HL-60 (cell line): Measurements from ENCODE around the gene TSPAN18.

ENCODE experiments used
- DNase-seq, 2 experiments: peaks; one replicate each; pipeline ENCODE4 v3.0.0-alpha.2; 2010 to 2020; ENCODE audit warnings: low read depth in 1 of 2, low spot score in 1 of 2
- H3K27ac ChIP-seq: fragments of 250-450 bp; sonication (Bioruptor Pico); replicated peaks from 2 replicates; pipeline ENCODE4 v1.5.1; 2020; ENCODE audit warnings: mild to moderate bottlenecking, moderate library complexity
- H3K27me3 ChIP-seq: fragments of 250-450 bp; sonication (Bioruptor Pico); 2 replicates; pipeline ENCODE4 v1.5.1; 2021; ENCODE audit warnings: mild to moderate bottlenecking, moderate library complexity; ENCODE audit not compliant: insufficient read depth, poor library complexity, severe bottlenecking
- H3K4me3 ChIP-seq: replicated peaks from 2 replicates; pipeline ENCODE4 v1.5.1; 2011; ENCODE audit warnings: mild to moderate bottlenecking, control low read depth, low read length; ENCODE audit not compliant: insufficient read depth
- GABPA ChIP-seq: IDR thresholded peaks from 2 replicates; pipeline ENCODE4 v1.6.1; 2012; ENCODE audit warnings: low read depth
- POLR2AphosphoS5 ChIP-seq: IDR thresholded peaks from 2 replicates; pipeline ENCODE4 v1.6.1; 2012; ENCODE audit warnings: low read depth
- SPI1 ChIP-seq: IDR thresholded peaks from 2 replicates; pipeline ENCODE4 v1.6.1; 2012; ENCODE audit warnings: low read depth, mild to moderate bottlenecking, borderline replicate concordance
- TF ChIP-seq, protein P1 (sequence below): IDR thresholded peaks from one replicate; pipeline ENCODE4 v1.5.1; 2011; ENCODE audit warnings: low read length, control low read depth, inconsistent platforms; ENCODE audit not compliant: insufficient read depth
- TF ChIP-seq, protein P2 (sequence below): IDR thresholded peaks from 2 replicates; pipeline ENCODE4 v1.6.1; 2012; ENCODE audit warnings: low read depth; ENCODE audit not compliant: insufficient replicate concordance

The TSPAN18 gene

DNA sequence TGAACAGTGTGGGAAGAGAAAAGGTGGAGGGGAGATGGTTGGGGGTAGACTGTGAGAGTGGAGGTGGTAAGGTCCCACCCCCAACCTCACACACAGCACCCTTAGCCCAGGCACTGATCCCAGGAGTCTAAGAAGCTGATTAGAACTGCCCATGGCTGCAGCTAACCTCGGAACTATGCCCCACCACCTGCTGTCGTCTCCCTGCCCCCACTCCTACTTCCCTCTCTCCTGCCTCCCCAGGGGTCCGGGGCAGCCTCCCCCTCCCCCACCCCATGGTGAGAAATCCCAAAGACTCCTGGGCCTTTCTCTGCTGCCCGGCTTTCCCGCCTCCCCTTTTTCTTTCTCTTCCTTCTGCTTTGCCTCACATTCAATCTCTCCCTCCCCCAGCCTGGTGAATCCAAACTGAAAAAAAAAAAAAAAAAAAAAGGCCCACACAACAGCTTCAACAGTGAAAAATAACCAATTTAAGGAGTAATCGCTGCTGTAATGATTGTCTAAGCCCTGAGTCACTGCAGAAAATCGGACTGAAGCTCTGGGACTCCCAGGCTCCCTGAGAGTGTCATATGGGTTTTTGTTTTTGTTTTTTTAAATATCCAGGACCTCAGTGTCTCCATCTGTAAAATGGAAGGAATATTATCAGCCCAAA lies 233.6 kb downstream of the TSPAN18 start:
- TF ChIP-seq, protein P1, sequence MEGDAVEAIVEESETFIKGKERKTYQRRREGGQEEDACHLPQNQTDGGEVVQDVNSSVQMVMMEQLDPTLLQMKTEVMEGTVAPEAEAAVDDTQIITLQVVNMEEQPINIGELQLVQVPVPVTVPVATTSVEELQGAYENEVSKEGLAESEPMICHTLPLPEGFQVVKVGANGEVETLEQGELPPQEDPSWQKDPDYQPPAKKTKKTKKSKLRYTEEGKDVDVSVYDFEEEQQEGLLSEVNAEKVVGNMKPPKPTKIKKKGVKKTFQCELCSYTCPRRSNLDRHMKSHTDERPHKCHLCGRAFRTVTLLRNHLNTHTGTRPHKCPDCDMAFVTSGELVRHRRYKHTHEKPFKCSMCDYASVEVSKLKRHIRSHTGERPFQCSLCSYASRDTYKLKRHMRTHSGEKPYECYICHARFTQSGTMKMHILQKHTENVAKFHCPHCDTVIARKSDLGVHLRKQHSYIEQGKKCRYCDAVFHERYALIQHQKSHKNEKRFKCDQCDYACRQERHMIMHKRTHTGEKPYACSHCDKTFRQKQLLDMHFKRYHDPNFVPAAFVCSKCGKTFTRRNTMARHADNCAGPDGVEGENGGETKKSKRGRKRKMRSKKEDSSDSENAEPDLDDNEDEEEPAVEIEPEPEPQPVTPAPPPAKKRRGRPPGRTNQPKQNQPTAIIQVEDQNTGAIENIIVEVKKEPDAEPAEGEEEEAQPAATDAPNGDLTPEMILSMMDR = no peak
- TF ChIP-seq, protein P2, sequence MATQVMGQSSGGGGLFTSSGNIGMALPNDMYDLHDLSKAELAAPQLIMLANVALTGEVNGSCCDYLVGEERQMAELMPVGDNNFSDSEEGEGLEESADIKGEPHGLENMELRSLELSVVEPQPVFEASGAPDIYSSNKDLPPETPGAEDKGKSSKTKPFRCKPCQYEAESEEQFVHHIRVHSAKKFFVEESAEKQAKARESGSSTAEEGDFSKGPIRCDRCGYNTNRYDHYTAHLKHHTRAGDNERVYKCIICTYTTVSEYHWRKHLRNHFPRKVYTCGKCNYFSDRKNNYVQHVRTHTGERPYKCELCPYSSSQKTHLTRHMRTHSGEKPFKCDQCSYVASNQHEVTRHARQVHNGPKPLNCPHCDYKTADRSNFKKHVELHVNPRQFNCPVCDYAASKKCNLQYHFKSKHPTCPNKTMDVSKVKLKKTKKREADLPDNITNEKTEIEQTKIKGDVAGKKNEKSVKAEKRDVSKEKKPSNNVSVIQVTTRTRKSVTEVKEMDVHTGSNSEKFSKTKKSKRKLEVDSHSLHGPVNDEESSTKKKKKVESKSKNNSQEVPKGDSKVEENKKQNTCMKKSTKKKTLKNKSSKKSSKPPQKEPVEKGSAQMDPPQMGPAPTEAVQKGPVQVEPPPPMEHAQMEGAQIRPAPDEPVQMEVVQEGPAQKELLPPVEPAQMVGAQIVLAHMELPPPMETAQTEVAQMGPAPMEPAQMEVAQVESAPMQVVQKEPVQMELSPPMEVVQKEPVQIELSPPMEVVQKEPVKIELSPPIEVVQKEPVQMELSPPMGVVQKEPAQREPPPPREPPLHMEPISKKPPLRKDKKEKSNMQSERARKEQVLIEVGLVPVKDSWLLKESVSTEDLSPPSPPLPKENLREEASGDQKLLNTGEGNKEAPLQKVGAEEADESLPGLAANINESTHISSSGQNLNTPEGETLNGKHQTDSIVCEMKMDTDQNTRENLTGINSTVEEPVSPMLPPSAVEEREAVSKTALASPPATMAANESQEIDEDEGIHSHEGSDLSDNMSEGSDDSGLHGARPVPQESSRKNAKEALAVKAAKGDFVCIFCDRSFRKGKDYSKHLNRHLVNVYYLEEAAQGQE = no peak
- TF ChIP-seq POLR2AphosphoS5 (no peak), GABPA (no peak), SPI1 (no peak)
- H3K4me3 ChIP-seq = no peak overlapping the region
- H3K27ac ChIP-seq = no peak overlapping the region
- no peaks in the 10 kb centered on the region for H3K27me3 ChIP-seq
- DNase-seq = no peak

- DNase-seq = no peak
- H3K4me3 ChIP-seq = no peak overlapping the region
- no peak overlapping the region for H3K27ac ChIP-seq
- no peaks in the 10 kb centered on the region for H3K27me3 ChIP-seq
- TF ChIP-seq, protein P1 = no peak
- TF ChIP-seq, protein P2 = no peak
- TF ChIP-seq SPI1 (no peak), GABPA (no peak), POLR2AphosphoS5 (no peak)
Observed at GRCh38 chr11:44962464-44962863, 235.7 kb downstream of the TSPAN18 start.

DNA sequence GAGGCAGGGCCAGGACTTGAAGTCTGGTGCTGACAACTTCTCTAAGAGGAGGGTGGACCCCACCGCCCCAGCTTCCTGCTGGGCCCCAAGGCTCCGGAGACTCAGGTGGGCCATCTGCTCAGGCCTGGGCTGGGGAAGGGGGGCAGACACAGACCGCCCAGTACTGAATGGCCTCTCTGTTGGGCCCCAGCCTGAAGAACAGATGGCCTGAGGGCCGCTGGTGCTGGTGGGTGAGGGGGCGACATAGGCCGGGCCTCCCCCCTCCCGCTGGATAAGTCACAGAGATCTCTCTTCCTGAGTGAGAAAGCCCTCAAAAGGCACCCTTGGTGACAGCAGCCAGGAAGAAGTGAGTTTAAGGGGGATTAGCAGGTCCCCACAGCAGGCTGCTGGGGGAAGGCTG lies 236.4 kb downstream of the TSPAN18 start:
- H3K27ac ChIP-seq = no peak overlapping the region
- TF ChIP-seq, protein P2 = no peak
- H3K27me3 ChIP-seq = no peaks in the 10 kb centered on the region
- no peak overlapping the region for H3K4me3 ChIP-seq
- DNase-seq = no peak
